Gastrocnemius medialis (tissue), 4 donors: Measurements from ENCODE around the gene PNMA8A. TPM values are rescaled to one million over a fixed set of nuclear protein-coding genes. Genes with fewer than 3 reads are reported as not detected.

Source experiments
- ATAC-seq, 2 donors: fragments of 150-250 bp; one replicate each; pipeline ENCODE4 v1.9.1; 2016
- DNase-seq, 2 donors: peaks; one replicate each; pipeline ENCODE4 v3.0.0-alpha.2; 2019
- H3K27ac ChIP-seq, 4 donors: fragments of 200-600 bp; sonication (generic); 1 replicate in 1 of 4; 2 replicates in 3 of 4; pipeline ENCODE4 v1.5.1; 2016 to 2018; ENCODE audit warnings: mild to moderate bottlenecking in 2 of 4, moderate library complexity in 1 of 4
- H3K27me3 ChIP-seq, 3 donors: fragments of 200-600 bp; sonication (generic) in 2 of 3; 1 replicate in 1 of 3; 2 replicates in 2 of 3; pipeline versions ENCODE4 v1.5.1 to v1.6.0; 2016 to 2019; ENCODE audit warnings: mild to moderate bottlenecking in 1 of 3, moderate library complexity in 1 of 3
- H3K36me3 ChIP-seq, 2 donors: fragments of 200-600 bp; sonication (generic) in 1 of 2; one replicate each; pipeline ENCODE4 v1.5.1; 2017 to 2018
- H3K4me1 ChIP-seq, 2 donors: fragments of 200-600 bp; sonication (generic) in 1 of 2; one replicate each; pipeline ENCODE4 v1.5.1; 2016 to 2017; ENCODE audit warnings: mild to moderate bottlenecking in 2 of 2
- H3K4me3 ChIP-seq, 4 donors: fragments of 200-600 bp; sonication (generic) in 3 of 4; 1 replicate in 1 of 4; 2 replicates in 3 of 4; pipeline ENCODE4 v1.5.1; 2016 to 2019; ENCODE audit warnings: mild to moderate bottlenecking in 2 of 4
- H3K9me3 ChIP-seq, 3 donors: fragments of 200-600 bp; sonication (generic) in 2 of 3; 1 replicate in 1 of 3; 2 replicates in 2 of 3; pipeline ENCODE4 v1.5.1; 2016 to 2019
- CTCF ChIP-seq, 5 experiments: fragments of 450-650 bp in 3 of 5; fragments of 200-600 bp in 2 of 5; sonication (generic) in 2 of 5; IDR thresholded peaks in 4 of 5; conservative IDR thresholded peaks in 1 of 5; 1 replicate in 4 of 5; 2 replicates in 1 of 5; pipeline ENCODE4 v1.5.1; 2016 to 2019; ENCODE audit warnings: antibody characterized with exemption in 5 of 5, mild to moderate bottlenecking in 3 of 5, moderate library complexity in 3 of 5
- POLR2A ChIP-seq, 2 donors: fragments of 450-650 bp; IDR thresholded peaks; one replicate each; pipeline ENCODE4 v1.6.1; 2017; ENCODE audit warnings: antibody characterized with exemption in 2 of 2, mild to moderate bottlenecking in 2 of 2, moderate library complexity in 2 of 2
- in situ Hi-C, 4 donors: fragments of 200-750 bp; cut with MboI; loops; one replicate each; pipeline versions ENCODE4 v1.15.0 to v1.8.0; 2017; ENCODE audit warnings: low sequenced_read_pairs in 4 of 4
- intact Hi-C: fragments of 100-400 bp; cut with DNase I; formaldehyde crosslinking; loops from one replicate; pipeline ENCODE4 v1.15.1; 2023; ENCODE audit warnings: low total_unique reads
- total RNA-seq, 4 donors: library from RNA; depleted of rRNA; stranded (reverse); fragments of >200 nt; gene quantifications; one replicate each; pipeline versions ENCODE4 v1.1.0 to v1.2.3, GENCODE V29; 2016

Gene PNMA8A
- total RNA-seq, 4 donors from 2014 or later = 0.13 to 0.83 (median 0.60) TPM; not detected in 1

GRCh38 chr19:46496304-46496703, 24.9 kb upstream of the PNMA8A start:
- Histone ChIP-seq H3K36me3 (no peaks in the 10 kb centered on the region), H3K4me1 (no peaks in the 10 kb centered on the region), H3K4me3 (no peak overlapping the region), H3K27ac (no peak overlapping the region), H3K9me3 (no peaks in the 10 kb centered on the region), H3K27me3 (peaks cover 16 to 23% (median 16%) of the 10 kb centered on the region in 3 donors)
- TF ChIP-seq CTCF (IDR thresholded peaks at IDR 0.05 in 4 of 5, conservative IDR thresholded peaks at IDR 0.05 in 1 of 5) = no peak
- TF ChIP-seq POLR2A (IDR thresholded peaks at IDR 0.05) = no peak
- DNase-seq (no peak), ATAC-seq (no peak)
- in situ Hi-C loops (loop anchor here in 1 of 4 donors (25.0 kb wide), 1 partner anchor 209 kb away; the partner anchor contains the start of gene HIF3A), intact Hi-C loops (no loop called here)

GRCh38 chr19:46495786-46496099, 24.4 kb upstream of the PNMA8A start, which contains the start of gene PNMA8B:
TSS of gene PNMA8B (minus strand) at chr19:46495867. CDS start at chr19:46495465, 402 bp downstream.
- no peak within 1 kb of the TSS for H3K27ac ChIP-seq
- H3K27me3 ChIP-seq = peaks cover 19 to 29% (median 20%) of the 10 kb centered on the region in 3 donors

GRCh38 chr19:46494941-46495785, 23.8 kb upstream of the PNMA8A start:
- Histone ChIP-seq H3K27ac (no peak overlapping the region), H3K27me3 (peaks cover 22 to 30% (median 22%) of the 10 kb centered on the region in 3 donors), H3K36me3 (no peaks in the 10 kb centered on the region), H3K4me3 (peak overlapping the region in 2 of 4 donors; percentile 20 to 24), H3K4me1 (no peaks in the 10 kb centered on the region), H3K9me3 (no peaks in the 10 kb centered on the region)
- intact Hi-C loops = no loop called here
- in situ Hi-C loops = loop anchor here in 1 of 4 donors (25.0 kb wide), 1 partner anchor 208 kb away; the partner anchor contains the start of gene HIF3A
- DNase-seq (no peak), ATAC-seq (no peak)
- TF ChIP-seq CTCF (IDR thresholded peaks at IDR 0.05 in 4 of 5, conservative IDR thresholded peaks at IDR 0.05 in 1 of 5) (no peak), POLR2A (IDR thresholded peaks at IDR 0.05) (no peak)

More at GRCh38 chr19:46495786-46496099, 24.4 kb upstream of the PNMA8A start, which contains the start of gene PNMA8B:
- DNase-seq = no peak
- in situ Hi-C loops (loop anchor here in 1 of 4 donors (25.0 kb wide), 1 partner anchor 208 kb away; the partner anchor contains the start of gene HIF3A), intact Hi-C loops (no loop called here)
- Histone ChIP-seq H3K36me3 (no peaks in the 10 kb centered on the region), H3K4me1 (no peaks in the 10 kb centered on the region), H3K9me3 (no peaks in the 10 kb centered on the region), H3K4me3 (peak within 1 kb of the TSS in 2 of 4 donors; percentile 20 to 24)
- no peak for TF ChIP-seq CTCF (IDR thresholded peaks at IDR 0.05 in 4 of 5, conservative IDR thresholded peaks at IDR 0.05 in 1 of 5)
- TF ChIP-seq POLR2A (IDR thresholded peaks at IDR 0.05) = no peak
- no peak for ATAC-seq

GRCh38 chr19:46494146-46494940, 23.0 kb upstream of the PNMA8A start:
- in situ Hi-C loops (loop anchor here in 1 of 4 donors (25.0 kb wide), 1 partner anchor 207 kb away; the partner anchor contains the start of gene HIF3A), intact Hi-C loops (no loop called here)
- Histone ChIP-seq H3K4me1 (peaks cover 0 to 4% of the 10 kb centered on the region in 2 donors), H3K9me3 (no peaks in the 10 kb centered on the region), H3K27ac (no peak overlapping the region), H3K27me3 (peaks cover 22 to 38% (median 22%) of the 10 kb centered on the region in 3 donors), H3K4me3 (peak overlapping the region; percentile 43 to 50 (median 47)), H3K36me3 (no peaks in the 10 kb centered on the region)
- DNase-seq (no peak), ATAC-seq (no peak)
- TF ChIP-seq POLR2A (IDR thresholded peaks at IDR 0.05) (no peak), CTCF (IDR thresholded peaks at IDR 0.05 in 4 of 5, conservative IDR thresholded peaks at IDR 0.05 in 1 of 5) (no peak)
